Measurements from ENCODE around the gene RFTN1.

The RFTN1 gene

DNA sequence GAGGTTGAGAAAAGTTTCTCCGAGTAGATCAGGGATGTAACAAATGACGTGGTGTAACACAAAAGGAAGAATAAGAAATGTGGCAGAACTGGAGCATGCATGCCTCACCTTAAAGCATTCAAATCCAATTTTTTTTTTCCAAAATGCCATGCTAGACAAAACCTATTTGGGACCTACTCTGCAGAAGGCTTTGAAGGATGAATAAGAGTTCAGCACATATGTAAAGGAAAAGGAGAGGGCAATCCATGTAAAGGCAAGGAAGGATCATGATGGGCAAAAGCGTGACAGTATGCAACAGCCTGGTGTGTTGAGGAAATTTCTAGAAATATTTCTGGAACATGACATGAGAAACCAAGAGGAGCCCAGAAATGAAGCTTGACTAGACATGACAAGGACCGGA, 132.1 kb downstream of the RFTN1 start:
- no peak for TF ChIP-seq ZFP30 (CRISPR knock-in tag; IDR thresholded peaks at IDR 0.05)
- TF ChIP-seq ZFP3 (CRISPR knock-in tag; IDR thresholded peaks at IDR 0.05) = peak; percentile 75
- ATAC-seq = no peak

DNA sequence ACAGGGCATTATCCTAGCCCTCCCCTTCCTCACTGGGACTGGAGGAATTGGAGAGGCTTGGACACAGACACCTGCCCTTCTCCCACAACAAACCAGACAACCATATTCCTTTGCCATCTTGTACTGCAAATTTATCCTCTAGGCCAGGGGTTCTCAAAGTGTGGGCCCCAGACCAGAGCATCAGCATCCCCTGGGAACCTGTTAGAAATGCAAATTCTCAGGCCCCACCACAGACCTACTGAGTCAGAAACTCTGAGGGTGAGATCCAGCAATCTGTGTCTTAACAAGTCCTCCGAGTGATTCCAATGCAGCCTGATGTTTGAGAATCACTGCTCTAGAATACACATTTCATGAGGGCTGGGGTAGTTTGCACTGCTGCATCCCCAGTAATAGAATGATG, 133.1 kb downstream of the RFTN1 start:
- TF ChIP-seq ZNF565 (CRISPR knock-in tag; conservative IDR thresholded peaks at IDR 0.05; ENCODE audit: low read depth) (no peak), PPARA (CRISPR knock-in tag; IDR thresholded peaks at IDR 0.05; ENCODE audit: borderline replicate concordance) (no peak), BACH2 (CRISPR knock-in tag; IDR thresholded peaks at IDR 0.05; ENCODE audit: borderline replicate concordance) (no peak), GLIS3 (CRISPR knock-in tag; IDR thresholded peaks at IDR 0.05) (no peak)
- TF ChIP-seq, protein P1, sequence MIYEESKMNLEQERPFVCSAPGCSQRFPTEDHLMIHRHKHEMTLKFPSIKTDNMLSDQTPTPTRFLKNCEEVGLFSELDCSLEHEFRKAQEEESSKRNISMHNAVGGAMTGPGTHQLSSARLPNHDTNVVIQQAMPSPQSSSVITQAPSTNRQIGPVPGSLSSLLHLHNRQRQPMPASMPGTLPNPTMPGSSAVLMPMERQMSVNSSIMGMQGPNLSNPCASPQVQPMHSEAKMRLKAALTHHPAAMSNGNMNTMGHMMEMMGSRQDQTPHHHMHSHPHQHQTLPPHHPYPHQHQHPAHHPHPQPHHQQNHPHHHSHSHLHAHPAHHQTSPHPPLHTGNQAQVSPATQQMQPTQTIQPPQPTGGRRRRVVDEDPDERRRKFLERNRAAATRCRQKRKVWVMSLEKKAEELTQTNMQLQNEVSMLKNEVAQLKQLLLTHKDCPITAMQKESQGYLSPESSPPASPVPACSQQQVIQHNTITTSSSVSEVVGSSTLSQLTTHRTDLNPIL (CRISPR knock-in tag; IDR thresholded peaks at IDR 0.05; ENCODE audit: low read depth) = no peak
- TF ChIP-seq, protein P2, sequence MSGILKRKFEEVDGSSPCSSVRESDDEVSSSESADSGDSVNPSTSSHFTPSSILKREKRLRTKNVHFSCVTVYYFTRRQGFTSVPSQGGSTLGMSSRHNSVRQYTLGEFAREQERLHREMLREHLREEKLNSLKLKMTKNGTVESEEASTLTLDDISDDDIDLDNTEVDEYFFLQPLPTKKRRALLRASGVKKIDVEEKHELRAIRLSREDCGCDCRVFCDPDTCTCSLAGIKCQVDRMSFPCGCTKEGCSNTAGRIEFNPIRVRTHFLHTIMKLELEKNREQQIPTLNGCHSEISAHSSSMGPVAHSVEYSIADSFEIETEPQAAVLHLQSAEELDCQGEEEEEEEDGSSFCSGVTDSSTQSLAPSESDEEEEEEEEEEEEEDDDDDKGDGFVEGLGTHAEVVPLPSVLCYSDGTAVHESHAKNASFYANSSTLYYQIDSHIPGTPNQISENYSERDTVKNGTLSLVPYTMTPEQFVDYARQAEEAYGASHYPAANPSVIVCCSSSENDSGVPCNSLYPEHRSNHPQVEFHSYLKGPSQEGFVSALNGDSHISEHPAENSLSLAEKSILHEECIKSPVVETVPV (CRISPR knock-in tag; IDR thresholded peaks at IDR 0.05) = no peak
- ATAC-seq = no peak

DNA sequence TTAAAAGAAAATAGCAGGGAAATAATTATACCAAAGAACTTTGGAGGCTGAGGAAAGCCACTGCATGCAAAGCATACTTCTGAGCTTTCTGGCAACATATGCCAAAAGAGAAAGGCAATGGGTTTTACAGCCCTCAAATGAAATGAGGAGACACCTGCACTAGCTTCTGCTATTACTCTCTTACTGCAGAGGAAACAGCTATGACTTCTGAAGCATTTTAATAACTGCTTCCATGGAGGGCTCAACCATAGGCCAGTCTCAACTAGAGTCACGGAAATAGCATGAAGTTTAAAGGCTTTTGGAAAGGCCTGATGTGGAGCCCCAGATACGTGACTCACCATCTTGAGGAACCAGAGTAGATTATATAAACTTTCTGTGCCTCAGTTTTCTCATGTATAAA, 133.7 kb downstream of the RFTN1 start:
- TF ChIP-seq, protein P2 (CRISPR knock-in tag; IDR thresholded peaks at IDR 0.05) = no peak
- TF ChIP-seq, protein P3, sequence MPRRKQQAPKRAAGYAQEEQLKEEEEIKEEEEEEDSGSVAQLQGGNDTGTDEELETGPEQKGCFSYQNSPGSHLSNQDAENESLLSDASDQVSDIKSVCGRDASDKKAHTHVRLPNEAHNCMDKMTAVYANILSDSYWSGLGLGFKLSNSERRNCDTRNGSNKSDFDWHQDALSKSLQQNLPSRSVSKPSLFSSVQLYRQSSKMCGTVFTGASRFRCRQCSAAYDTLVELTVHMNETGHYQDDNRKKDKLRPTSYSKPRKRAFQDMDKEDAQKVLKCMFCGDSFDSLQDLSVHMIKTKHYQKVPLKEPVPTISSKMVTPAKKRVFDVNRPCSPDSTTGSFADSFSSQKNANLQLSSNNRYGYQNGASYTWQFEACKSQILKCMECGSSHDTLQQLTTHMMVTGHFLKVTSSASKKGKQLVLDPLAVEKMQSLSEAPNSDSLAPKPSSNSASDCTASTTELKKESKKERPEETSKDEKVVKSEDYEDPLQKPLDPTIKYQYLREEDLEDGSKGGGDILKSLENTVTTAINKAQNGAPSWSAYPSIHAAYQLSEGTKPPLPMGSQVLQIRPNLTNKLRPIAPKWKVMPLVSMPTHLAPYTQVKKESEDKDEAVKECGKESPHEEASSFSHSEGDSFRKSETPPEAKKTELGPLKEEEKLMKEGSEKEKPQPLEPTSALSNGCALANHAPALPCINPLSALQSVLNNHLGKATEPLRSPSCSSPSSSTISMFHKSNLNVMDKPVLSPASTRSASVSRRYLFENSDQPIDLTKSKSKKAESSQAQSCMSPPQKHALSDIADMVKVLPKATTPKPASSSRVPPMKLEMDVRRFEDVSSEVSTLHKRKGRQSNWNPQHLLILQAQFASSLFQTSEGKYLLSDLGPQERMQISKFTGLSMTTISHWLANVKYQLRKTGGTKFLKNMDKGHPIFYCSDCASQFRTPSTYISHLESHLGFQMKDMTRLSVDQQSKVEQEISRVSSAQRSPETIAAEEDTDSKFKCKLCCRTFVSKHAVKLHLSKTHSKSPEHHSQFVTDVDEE (CRISPR knock-in tag; IDR thresholded peaks at IDR 0.05) = no peak
- TF ChIP-seq SNAI2 (CRISPR knock-in tag; IDR thresholded peaks at IDR 0.05) (no peak), RARB (CRISPR knock-in tag; IDR thresholded peaks at IDR 0.05) (no peak), ESRRG (CRISPR knock-in tag; IDR thresholded peaks at IDR 0.05) (no peak)
- no peak for ATAC-seq

DNA sequence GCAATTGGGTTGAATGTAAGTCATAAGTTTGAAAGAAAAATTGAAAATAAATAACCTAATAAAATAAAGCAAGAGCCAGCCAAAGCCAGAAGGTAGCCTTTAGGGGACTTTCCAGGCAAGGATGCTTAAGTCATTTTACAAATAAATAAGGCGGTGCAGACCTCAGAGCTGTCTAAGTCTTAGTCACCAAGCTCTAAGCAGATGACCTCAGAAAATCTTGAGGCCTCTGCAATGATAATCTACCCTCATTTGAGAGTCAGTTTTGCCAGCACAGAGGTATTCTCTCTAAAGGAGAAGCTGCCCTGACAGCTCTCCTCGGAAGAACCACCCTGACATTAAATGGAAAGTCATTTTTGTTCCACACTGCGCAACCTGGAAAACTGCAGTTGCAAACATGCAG, 134.6 kb downstream of the RFTN1 start:
- no peak for TF ChIP-seq TOX (CRISPR knock-in tag; IDR thresholded peaks at IDR 0.05; ENCODE audit: borderline replicate concordance)
- no peak for TF ChIP-seq ZNF70 (CRISPR knock-in tag; IDR thresholded peaks at IDR 0.05)
- TF ChIP-seq SNAI2 (CRISPR knock-in tag; IDR thresholded peaks at IDR 0.05) = no peak
- TF ChIP-seq PPARA (CRISPR knock-in tag; IDR thresholded peaks at IDR 0.05; ENCODE audit: borderline replicate concordance) = no peak
- TF ChIP-seq ARNTL (CRISPR knock-in tag; IDR thresholded peaks at IDR 0.05; ENCODE audit: borderline replicate concordance, low read depth) = no peak
- TF ChIP-seq ZC3H10 (CRISPR knock-in tag; IDR thresholded peaks at IDR 0.05) = no peak
- TF ChIP-seq ZFP3 (CRISPR knock-in tag; IDR thresholded peaks at IDR 0.05) = no peak
- no peak for TF ChIP-seq ZNF8 (CRISPR knock-in tag; IDR thresholded peaks at IDR 0.05)
- no peak for TF ChIP-seq ISL1 (CRISPR knock-in tag; IDR thresholded peaks at IDR 0.05)
- no peak for ATAC-seq

DNA sequence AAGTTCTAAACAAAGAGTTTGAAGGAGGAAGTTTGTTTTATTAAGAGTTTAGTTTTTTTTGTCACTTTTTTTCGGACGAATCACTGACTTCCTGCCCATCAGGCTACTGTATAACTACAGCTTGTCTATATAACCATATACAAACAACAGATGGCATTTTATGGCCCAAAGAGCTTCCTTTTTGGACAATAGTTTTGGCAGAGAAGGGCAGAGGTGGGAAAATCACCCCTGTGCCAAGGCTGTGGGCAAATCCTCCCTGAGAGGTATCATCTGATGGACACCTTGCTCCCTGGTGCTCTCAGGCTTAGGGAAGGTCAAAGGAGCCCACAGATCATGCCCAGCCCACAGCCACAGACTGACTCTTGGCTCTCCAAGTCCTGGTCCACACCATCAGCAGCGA, 135.1 kb downstream of the RFTN1 start:
- no peak for ATAC-seq
- TF ChIP-seq, protein P2 (CRISPR knock-in tag; IDR thresholded peaks at IDR 0.05) = no peak
- TF ChIP-seq, protein P4, sequence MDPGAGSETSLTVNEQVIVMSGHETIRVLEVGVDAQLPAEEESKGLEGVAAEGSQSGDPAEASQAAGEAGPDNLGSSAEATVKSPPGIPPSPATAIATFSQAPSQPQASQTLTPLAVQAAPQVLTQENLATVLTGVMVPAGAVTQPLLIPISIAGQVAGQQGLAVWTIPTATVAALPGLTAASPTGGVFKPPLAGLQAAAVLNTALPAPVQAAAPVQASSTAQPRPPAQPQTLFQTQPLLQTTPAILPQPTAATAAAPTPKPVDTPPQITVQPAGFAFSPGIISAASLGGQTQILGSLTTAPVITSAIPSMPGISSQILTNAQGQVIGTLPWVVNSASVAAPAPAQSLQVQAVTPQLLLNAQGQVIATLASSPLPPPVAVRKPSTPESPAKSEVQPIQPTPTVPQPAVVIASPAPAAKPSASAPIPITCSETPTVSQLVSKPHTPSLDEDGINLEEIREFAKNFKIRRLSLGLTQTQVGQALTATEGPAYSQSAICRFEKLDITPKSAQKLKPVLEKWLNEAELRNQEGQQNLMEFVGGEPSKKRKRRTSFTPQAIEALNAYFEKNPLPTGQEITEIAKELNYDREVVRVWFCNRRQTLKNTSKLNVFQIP (CRISPR knock-in tag; IDR thresholded peaks at IDR 0.05; ENCODE audit: borderline replicate concordance, low read depth) = no peak
- TF ChIP-seq CSDC2 (CRISPR knock-in tag; IDR thresholded peaks at IDR 0.05) (no peak), ZFP3 (CRISPR knock-in tag; IDR thresholded peaks at IDR 0.05) (no peak), ZNF8 (CRISPR knock-in tag; IDR thresholded peaks at IDR 0.05) (no peak), OSR1 (CRISPR knock-in tag; IDR thresholded peaks at IDR 0.05) (no peak), BACH2 (CRISPR knock-in tag; IDR thresholded peaks at IDR 0.05; ENCODE audit: borderline replicate concordance) (no peak), RARB (CRISPR knock-in tag; IDR thresholded peaks at IDR 0.05) (no peak), SNAI2 (CRISPR knock-in tag; IDR thresholded peaks at IDR 0.05) (no peak)
- TF ChIP-seq, protein P3 (CRISPR knock-in tag; IDR thresholded peaks at IDR 0.05) = no peak
